Measurements from ENCODE around the gene SLC23A2.

DNA sequence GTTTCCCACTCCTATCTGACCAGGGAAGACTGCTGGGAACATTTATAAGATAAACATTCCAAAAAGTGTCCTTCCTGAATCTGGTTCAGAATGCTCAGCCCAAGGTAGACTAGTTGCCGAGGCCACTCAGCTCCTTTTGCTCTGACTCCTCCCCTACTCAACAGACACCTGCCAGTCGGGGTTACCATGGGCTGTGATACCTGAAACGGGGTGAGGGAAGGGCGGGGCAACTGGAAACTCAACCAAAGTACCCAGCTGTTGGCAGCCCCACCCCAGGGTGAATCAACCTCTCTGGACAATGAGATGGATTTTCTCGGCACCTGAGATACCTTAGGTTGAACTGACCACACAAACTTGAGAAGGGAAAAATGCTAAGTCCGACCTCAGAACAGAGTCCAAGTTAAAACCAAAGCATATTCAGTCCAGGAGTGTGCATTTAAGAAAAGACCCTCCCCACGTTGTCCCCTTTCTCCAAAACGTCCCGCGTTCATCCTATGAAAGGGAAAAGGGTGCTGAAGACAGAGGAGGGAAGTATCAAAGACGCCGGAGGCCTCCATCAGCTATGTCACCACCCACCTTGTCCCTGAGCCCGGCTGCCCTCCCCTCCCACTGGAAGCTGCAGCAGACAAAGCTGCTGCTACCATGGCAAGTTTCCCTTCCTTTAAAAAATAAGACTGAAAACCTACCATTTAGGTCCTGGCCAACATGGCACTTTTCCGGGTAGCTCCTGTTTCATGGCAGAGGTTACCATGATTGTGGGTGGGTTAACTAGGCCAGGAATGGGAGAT is 100.1 kb downstream of the SLC23A2 start:
- no peak for TF ChIP-seq POLR2A (IDR thresholded peaks at IDR 0.05)
- TF ChIP-seq, protein P1, sequence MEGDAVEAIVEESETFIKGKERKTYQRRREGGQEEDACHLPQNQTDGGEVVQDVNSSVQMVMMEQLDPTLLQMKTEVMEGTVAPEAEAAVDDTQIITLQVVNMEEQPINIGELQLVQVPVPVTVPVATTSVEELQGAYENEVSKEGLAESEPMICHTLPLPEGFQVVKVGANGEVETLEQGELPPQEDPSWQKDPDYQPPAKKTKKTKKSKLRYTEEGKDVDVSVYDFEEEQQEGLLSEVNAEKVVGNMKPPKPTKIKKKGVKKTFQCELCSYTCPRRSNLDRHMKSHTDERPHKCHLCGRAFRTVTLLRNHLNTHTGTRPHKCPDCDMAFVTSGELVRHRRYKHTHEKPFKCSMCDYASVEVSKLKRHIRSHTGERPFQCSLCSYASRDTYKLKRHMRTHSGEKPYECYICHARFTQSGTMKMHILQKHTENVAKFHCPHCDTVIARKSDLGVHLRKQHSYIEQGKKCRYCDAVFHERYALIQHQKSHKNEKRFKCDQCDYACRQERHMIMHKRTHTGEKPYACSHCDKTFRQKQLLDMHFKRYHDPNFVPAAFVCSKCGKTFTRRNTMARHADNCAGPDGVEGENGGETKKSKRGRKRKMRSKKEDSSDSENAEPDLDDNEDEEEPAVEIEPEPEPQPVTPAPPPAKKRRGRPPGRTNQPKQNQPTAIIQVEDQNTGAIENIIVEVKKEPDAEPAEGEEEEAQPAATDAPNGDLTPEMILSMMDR (IDR thresholded peaks at IDR 0.05): no peak

Data from prostate gland (tissue), 2 donors.